Fibroblast of the aortic adventitia (primary cell): ENCODE results near the gene GRPR. TPM values are rescaled to one million over a fixed set of nuclear protein-coding genes. Genes with fewer than 3 reads are reported as not detected.

Experiments
- DNase-seq: peaks from one replicate; pipeline ENCODE4 v3.0.0-alpha.2; 2010; ENCODE audit warnings: low read depth
- H3K4me3 ChIP-seq: 2 replicates; pipeline ENCODE4 v1.5.1; 2011; ENCODE audit warnings: low read depth, mild to moderate bottlenecking, control low read depth, low read length, moderate library complexity
- total RNA-seq: library from RNA; depleted of rRNA; stranded (reverse); fragments of >200 nt; gene quantifications from 2 replicates; pipeline ENCODE4 v1.2.3, GENCODE V29; 2012; ENCODE audit warnings: low replicate concordance
- TF ChIP-seq, protein P1 (sequence below): IDR thresholded peaks from 2 replicates; pipeline ENCODE4 v1.5.1; 2011; ENCODE audit warnings: mild to moderate bottlenecking, low read length, control low read depth, inconsistent platforms; ENCODE audit not compliant: insufficient read depth

GRPR gene
- total RNA-seq, 1 donor, result not detected

DNA sequence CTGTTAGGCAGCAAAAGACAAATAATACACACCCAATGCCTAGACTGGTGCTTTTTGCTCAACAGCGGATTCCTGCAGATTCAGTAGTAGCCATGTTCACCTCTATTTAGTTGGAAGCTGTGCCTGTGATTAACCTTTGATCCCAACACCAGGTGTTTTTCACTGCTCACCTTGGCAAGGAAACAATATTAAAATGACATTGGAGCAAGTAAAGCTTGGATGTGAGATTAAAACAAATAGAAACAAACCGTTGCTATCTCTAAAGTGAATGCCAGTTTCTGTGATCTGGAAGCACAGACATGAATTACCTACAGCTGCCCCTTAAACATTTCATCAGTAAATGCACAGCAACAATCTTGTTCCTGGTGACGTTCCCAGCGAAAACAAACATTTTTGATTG lies 79.6 kb downstream of the GRPR start:
- TF ChIP-seq, protein P1, sequence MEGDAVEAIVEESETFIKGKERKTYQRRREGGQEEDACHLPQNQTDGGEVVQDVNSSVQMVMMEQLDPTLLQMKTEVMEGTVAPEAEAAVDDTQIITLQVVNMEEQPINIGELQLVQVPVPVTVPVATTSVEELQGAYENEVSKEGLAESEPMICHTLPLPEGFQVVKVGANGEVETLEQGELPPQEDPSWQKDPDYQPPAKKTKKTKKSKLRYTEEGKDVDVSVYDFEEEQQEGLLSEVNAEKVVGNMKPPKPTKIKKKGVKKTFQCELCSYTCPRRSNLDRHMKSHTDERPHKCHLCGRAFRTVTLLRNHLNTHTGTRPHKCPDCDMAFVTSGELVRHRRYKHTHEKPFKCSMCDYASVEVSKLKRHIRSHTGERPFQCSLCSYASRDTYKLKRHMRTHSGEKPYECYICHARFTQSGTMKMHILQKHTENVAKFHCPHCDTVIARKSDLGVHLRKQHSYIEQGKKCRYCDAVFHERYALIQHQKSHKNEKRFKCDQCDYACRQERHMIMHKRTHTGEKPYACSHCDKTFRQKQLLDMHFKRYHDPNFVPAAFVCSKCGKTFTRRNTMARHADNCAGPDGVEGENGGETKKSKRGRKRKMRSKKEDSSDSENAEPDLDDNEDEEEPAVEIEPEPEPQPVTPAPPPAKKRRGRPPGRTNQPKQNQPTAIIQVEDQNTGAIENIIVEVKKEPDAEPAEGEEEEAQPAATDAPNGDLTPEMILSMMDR, result no peak
- no peak overlapping the region for H3K4me3 ChIP-seq

More for the DNA sequence above, 79.6 kb downstream of the GRPR start:
- no peak for DNase-seq

Other genes with a start within 250 kb of the GRPR start
- not detected in 2 replicates for gene MAGEB17, start 43.9 kb downstream of the GRPR start, total RNA-seq